Hindlimb muscle (tissue), 1 donor: Measurements from ENCODE around the gene SMG7. TPM values are rescaled to one million over a fixed set of nuclear protein-coding genes. Genes with fewer than 3 reads are reported as not detected.

Experiments
- DNase-seq: peaks from one replicate; pipeline ENCODE4 v3.0.0-alpha.2; 2013
- polyA plus RNA-seq: library from polyadenylated mRNA; unstranded; fragments of 120-200 nt; gene quantifications from one replicate; pipeline ENCODE4 v1.2.1, GENCODE V29; 2013; ENCODE audit not compliant: insufficient read length

Gene SMG7
- polyA plus RNA-seq, 1 donor = 39.5 TPM

DNA sequence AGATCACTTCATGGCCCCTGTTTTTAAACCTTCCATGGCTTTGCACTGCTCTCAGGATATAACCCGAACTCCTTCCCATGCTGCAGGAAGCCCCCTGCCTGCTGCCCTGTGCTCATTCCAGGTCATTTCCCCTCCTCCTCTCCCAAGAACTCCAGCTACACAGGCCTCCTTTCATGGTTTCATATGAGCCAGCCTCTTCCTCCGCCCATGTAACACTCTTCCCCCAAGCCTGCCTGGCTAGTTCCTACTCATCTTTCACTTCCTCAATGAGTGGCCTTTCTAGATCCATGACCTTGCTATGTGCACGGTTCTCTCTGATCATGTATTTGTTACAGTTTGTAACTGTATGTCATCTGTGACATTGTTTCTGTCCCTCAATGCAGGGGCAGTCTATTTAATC, 121.1 kb downstream of the SMG7 start:
- no peak for DNase-seq

DNA sequence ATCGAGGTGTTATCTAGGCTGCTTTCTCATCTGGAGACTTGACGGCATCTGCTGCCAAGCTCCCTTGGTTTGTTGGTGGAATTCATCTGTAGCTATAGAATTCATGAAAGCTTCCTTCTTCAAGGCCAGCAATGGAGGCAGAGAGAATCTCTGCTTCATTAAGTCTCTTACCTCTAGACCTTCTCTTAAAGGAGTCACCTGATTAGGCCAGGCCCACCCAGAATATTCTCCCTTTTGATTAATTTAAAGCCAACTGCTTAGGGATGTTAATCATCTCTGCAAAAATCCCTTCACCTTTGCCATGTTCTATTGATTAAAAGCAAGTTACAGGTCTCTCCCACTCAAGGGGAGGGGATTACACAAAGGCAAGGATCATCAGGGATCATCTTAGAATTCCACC, 123.2 kb downstream of the SMG7 start:
- no peak for DNase-seq

DNA sequence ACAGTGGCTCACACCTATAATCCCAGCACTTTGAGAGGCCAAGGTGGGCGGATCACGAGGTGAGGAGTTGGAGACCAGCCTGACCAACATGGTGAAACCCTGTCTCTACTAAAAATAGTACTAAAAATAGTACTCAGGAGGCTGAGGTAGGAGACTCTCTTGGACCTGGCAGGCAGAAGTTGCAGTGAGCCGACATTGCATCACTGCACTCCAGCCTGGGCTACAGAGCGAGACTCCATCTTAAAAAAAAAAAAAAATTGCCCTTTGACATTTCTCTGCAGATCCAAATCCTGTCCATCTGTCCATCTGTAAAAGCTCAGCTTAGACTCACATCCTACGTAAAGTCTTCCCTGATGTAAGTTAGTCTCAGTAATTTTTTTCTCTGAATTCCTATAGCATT, 124.2 kb downstream of the SMG7 start:
- DNase-seq = no peak

GRCh38 chr1:183597656-183598347, 125.5 kb downstream of the SMG7 start:
- DNase-seq = no peak

- DNase-seq = peak; percentile 14
These were observed 126.1 kb downstream of the SMG7 start for GRCh38 chr1:183598386-183598785.

DNA sequence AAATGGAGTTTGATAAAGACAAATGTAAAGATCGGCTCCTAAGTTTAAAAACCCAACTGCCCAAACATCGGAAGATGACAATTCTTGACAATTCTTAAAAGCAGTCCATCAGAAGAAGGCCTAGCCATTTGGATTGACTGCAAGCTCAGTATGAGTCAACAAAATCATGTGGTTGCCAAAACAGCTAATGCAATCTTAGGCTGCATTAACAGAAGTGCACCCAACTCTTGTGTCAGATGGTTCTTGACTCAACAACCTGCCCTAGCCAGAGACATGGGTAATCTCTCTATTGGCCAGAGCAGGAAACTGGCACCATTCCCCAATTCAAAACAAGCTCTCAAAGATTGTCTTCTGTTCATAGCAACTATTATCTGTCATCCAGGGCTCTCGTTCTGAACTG, 127.8 kb downstream of the SMG7 start:
- no peak for DNase-seq

DNA sequence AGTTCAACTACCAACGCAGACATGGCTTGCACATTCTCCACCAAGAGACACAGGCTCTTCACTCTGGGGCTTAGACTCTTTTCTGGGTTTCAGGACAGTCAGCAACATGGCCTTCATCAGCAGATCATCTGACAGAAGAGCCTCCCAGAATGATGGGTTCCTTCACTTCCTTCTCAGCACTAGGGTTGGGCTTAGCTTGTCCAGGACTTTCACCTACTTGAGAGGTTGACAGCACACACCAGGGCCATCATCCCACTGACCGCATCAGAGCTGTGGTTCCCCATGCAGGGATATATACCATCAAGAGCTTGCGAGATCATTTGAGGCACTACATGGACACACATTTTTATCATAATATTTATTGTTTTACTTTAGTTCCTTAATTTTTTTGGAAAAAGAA, 128.3 kb downstream of the SMG7 start:
- DNase-seq = no peak

DNA sequence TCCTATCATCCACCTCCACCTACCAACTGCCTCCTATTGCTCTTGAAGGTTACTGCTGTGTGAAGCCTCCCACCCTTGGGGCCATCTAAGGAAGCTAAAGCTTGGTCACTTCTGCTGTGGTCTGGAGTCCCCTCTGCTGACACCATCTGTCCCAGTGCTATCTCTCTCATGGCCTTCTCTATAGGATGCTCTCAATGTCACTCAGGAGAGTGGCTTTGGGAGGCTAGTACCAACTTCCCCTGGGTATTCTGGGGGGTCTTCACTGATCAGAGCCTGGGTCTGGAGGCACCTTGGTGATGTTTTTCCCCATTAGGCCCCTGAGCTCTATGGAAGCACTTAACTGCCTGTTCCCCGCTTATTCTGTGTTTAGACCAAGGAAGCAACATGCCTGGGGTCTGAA, 130.2 kb downstream of the SMG7 start:
- DNase-seq = no peak

Other genes starting within 250 kb of the SMG7 start
- gene NMNAT2, start 54.1 kb upstream of the SMG7 start, polyA plus RNA-seq = 0.85 TPM
- 5.5 TPM for gene NCF2, start 118.0 kb downstream of the SMG7 start, polyA plus RNA-seq
- gene ARPC5, start 163.3 kb downstream of the SMG7 start, polyA plus RNA-seq = 76.7 TPM
- gene APOBEC4, start 180.8 kb downstream of the SMG7 start, polyA plus RNA-seq = not detected